ENCODE measurements around the gene PRTFDC1. TPM values are rescaled to one million over a fixed set of nuclear protein-coding genes. Genes with fewer than 3 reads are reported as not detected.
A peak's percentile ranks its signal among the peaks of the same experiment; 100 is the strongest.

PRTFDC1 gene
- polyA plus RNA-seq, 1 experiment: 46.8 TPM

DNA sequence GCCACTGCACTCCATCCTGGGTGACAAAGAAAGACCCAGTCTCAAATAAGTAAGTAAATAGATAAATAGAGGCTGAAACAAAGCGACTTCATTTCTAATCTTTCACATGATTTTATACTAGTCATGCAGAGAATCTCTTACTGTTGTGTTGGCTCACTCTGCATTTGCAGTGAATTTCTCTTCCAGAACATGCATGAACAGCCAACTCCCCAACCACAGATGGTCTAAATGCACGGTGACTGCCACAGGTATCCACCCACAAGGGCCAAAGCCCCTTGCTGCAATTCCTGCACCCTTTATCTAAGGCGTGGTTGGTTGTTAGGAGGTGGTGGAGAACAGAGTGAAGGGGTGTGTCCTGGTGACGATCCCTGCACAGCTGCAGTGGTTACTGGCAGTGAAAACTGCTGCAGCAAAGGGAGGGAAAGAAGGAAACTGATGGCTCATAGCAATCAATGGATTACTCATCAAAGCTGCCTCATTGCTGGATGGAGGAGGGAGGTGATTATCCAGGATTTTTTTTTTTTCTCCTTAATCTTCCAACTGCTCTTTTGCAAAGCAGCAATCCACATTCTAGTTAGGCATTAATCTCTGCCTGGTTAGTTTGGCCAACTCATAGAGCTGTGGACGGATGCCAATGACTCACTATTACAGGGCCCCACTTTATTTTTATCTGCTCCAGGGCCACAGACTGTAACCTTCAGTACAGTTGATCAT, 50.6 kb downstream of the PRTFDC1 start:
- TF ChIP-seq, protein P1, sequence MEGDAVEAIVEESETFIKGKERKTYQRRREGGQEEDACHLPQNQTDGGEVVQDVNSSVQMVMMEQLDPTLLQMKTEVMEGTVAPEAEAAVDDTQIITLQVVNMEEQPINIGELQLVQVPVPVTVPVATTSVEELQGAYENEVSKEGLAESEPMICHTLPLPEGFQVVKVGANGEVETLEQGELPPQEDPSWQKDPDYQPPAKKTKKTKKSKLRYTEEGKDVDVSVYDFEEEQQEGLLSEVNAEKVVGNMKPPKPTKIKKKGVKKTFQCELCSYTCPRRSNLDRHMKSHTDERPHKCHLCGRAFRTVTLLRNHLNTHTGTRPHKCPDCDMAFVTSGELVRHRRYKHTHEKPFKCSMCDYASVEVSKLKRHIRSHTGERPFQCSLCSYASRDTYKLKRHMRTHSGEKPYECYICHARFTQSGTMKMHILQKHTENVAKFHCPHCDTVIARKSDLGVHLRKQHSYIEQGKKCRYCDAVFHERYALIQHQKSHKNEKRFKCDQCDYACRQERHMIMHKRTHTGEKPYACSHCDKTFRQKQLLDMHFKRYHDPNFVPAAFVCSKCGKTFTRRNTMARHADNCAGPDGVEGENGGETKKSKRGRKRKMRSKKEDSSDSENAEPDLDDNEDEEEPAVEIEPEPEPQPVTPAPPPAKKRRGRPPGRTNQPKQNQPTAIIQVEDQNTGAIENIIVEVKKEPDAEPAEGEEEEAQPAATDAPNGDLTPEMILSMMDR (IDR thresholded peaks at IDR 0.05; ENCODE audit: low read depth, low read length): no peak
- H3K4me3 ChIP-seq (ENCODE audit: low read depth, low read length): no peak overlapping the region; the same call in 1 of the 2 replicates
- ChIA-PET CTCF (no interaction called here), POLR2A (no interaction called here)
- DNase-seq (ENCODE audit: low read depth, low spot score): peak; percentile 92
- H3K27me3 ChIP-seq (ENCODE audit: control insufficient read depth, insufficient read depth, low read length): no peaks in the 10 kb centered on the region
- H3K27ac ChIP-seq (ENCODE audit: low read depth, low read length): peak overlapping the region; percentile 84
- no peaks in the 10 kb centered on the region for H3K9me3 ChIP-seq (ENCODE audit: control insufficient read depth, insufficient read depth, low read length)

DNA sequence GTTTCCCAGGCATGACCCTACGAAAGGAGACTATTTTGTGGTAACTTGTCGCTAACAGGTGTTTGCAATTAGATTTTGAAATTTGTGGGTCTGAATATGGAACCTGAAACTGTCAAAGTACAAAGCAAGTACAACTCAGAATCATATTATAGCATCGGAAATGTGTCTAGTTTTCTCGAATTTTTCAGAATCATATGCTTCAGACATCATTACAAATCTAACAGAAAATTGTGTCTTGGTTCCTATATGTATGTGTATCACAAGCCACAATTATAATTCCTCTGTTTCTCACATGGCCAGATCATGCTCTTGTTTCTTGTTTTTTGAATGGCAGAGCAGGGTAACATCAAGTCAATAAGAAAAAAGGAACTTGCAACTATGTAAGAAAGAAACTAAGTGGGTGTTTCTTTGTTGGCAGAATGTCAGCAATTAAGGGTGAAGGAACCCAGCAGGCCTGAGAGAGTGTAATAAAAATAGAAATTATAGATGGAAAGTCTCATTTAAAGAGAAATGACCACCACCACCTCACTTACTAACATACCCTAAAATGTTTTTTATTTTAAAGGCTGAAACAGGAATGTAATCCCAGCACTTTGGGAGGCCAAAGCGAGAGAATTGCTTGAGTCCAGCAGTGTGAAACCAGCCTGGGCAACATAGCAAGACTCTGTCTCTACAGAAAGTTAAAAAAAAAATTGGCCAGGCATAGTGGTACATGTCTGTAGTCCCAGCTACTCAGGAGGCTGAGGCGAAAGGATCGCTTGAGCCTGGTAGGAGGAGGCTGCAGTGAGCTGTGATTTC, 51.3 kb downstream of the PRTFDC1 start:
- H3K27me3 ChIP-seq (ENCODE audit: control insufficient read depth, insufficient read depth, low read length): no peaks in the 10 kb centered on the region
- TF ChIP-seq, protein P1 (IDR thresholded peaks at IDR 0.05; ENCODE audit: low read depth, low read length): no peak
- ChIA-PET CTCF (interaction anchor here (1.3 kb wide), 1 partner anchor 180 kb away, joined by 3 read pairs; no protein-coding TSS in a partner anchor), POLR2A (no interaction called here)
- H3K4me3 ChIP-seq (ENCODE audit: low read depth, low read length): no peak overlapping the region
- peak overlapping the region; percentile 84 for H3K27ac ChIP-seq (ENCODE audit: low read depth, low read length)
- DNase-seq (ENCODE audit: low read depth, low spot score): no peak
- no peaks in the 10 kb centered on the region for H3K9me3 ChIP-seq (ENCODE audit: control insufficient read depth, insufficient read depth, low read length)

DNA sequence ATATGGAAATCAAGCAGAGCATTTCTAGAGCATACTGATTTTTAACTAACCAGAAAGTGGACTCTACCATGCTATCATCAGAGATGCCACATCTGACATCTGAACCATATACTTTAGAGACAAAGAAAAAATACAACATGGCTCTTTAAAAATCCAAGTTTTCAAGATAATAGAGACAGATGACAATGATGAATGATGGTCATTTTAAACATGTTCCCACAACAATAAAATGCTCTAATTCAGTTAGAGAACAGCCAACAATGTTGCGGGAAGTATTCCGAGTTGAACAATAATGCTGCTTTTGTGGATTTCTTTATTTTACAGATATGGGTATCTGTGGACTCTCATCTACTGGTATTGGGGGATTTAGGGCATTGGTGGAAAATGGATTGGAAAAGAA, 52.8 kb downstream of the PRTFDC1 start:
- ChIA-PET CTCF (interaction anchor here (1.3 kb wide), 1 partner anchor 182 kb away, joined by 3 read pairs; no protein-coding TSS in a partner anchor), POLR2A (no interaction called here)
- no peaks in the 10 kb centered on the region for H3K9me3 ChIP-seq (ENCODE audit: control insufficient read depth, insufficient read depth, low read length)
- TF ChIP-seq, protein P1 (IDR thresholded peaks at IDR 0.05; ENCODE audit: low read depth, low read length): no peak
- H3K4me3 ChIP-seq (ENCODE audit: low read depth, low read length): no peak overlapping the region
- no peak for DNase-seq (ENCODE audit: low read depth, low spot score)
- no peak overlapping the region for H3K27ac ChIP-seq (ENCODE audit: low read depth, low read length)
- no peaks in the 10 kb centered on the region for H3K27me3 ChIP-seq (ENCODE audit: control insufficient read depth, insufficient read depth, low read length)

DNA sequence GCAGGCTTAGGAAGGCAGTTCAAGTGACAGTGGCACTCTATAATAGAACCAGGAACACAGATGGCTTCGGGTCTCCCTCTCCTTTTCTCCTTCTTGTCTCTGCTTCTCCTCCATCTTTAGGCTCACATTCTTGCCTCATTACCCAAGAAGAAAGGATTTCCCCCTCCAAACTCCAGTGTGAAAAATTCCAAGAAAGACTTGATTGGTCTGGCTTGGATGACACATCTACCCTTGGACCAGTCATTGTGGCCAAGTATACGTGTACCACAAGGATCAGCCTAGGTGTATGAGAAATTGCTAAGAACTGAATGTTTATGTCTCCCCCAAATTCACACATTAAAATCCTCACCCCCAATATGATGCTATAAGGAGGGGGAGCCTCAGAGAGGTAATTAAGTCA, 53.9 kb downstream of the PRTFDC1 start:
- TF ChIP-seq, protein P1 (IDR thresholded peaks at IDR 0.05; ENCODE audit: low read depth, low read length): no peak
- H3K27me3 ChIP-seq (ENCODE audit: control insufficient read depth, insufficient read depth, low read length): no peaks in the 10 kb centered on the region
- H3K27ac ChIP-seq (ENCODE audit: low read depth, low read length): no peak overlapping the region
- no peak for DNase-seq (ENCODE audit: low read depth, low spot score)
- CTCF ChIA-PET: no interaction called here
- no peak overlapping the region for H3K4me3 ChIP-seq (ENCODE audit: low read depth, low read length)
- POLR2A ChIA-PET: no interaction called here
- H3K9me3 ChIP-seq (ENCODE audit: control insufficient read depth, insufficient read depth, low read length): no peaks in the 10 kb centered on the region

DNA sequence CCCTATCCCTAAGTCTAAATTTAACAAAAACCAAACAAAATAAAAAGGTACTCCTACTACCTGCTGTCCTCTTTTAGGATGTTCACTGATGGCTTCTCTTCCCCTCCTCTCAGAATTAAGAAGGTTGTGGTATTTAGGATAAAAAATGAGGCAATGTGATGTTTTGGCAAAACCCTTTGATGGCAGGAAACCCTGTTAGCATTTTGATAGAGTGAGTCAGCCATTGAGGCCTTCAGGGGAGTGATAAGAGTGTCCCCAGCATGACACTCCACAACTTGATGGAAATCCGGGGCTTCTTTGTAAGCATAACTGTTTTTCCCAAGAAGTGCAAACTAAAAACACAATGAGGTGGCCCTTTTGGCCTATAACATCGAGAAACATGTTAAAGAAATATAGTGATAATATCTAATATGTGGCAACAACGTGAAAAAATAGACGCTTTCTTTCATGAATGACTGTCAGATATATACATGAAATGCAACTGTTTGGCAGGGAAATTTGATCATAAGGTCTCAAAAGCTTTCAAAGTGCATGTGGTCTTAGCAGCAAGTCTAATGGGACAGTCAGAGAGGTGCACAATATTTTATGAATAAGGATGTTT, 55.0 kb downstream of the PRTFDC1 start:
- no peak for DNase-seq (ENCODE audit: low read depth, low spot score)
- Histone ChIP-seq H3K27me3 (ENCODE audit: control insufficient read depth, insufficient read depth, low read length) (no peaks in the 10 kb centered on the region), H3K27ac (ENCODE audit: low read depth, low read length) (no peak overlapping the region), H3K4me3 (ENCODE audit: low read depth, low read length) (no peak overlapping the region), H3K9me3 (ENCODE audit: control insufficient read depth, insufficient read depth, low read length) (no peaks in the 10 kb centered on the region)
- ChIA-PET CTCF (no interaction called here), POLR2A (no interaction called here)
- TF ChIP-seq, protein P1 (IDR thresholded peaks at IDR 0.05; ENCODE audit: low read depth, low read length): no peak

All from AG04450 (cell line).